HCT116 (cell line): ENCODE results near the gene FAM229A.
"Not testable (repeated sequence)": the region's sequence is repeated elsewhere in the genome, so short reads cannot be mapped to it uniquely, and the experiment has no call there.

Experiments used
- CTCF ChIP-seq, 3 experiments: fragments of 200-600 bp in 1 of 3; sonication (generic) in 1 of 3; IDR thresholded peaks in 2 of 3; conservative IDR thresholded peaks in 1 of 3; 2 replicates each; pipeline ENCODE4 v1.5.1; 2012 to 2017; ENCODE audit warnings: low read depth in 2 of 3, low read length in 2 of 3, antibody characterized with exemption in 1 of 3, borderline replicate concordance in 1 of 3, control low read depth in 1 of 3, mild to moderate bottlenecking in 1 of 3, mixed read lengths in 1 of 3, mixed run types in 1 of 3, moderate library complexity in 1 of 3; ENCODE audit not compliant: insufficient read depth in 1 of 3
- FOSL1 ChIP-seq: IDR thresholded peaks from 2 replicates; pipeline ENCODE4 v1.6.1; 2012; ENCODE audit warnings: low read depth
- POLR2A ChIP-seq: IDR thresholded peaks from 2 replicates; pipeline ENCODE4 v1.7.0; 2011; ENCODE audit warnings: borderline replicate concordance; ENCODE audit not compliant: insufficient read depth, insufficient read length; ENCODE audit errors: extremely low read depth
- POLR2AphosphoS5 ChIP-seq: IDR thresholded peaks from 2 replicates; pipeline ENCODE4 v1.6.1; 2011; ENCODE audit warnings: mild to moderate bottlenecking, low read depth, low read length, moderate library complexity
- RAD21 ChIP-seq: IDR thresholded peaks from 2 replicates; pipeline ENCODE4 v1.6.1; 2012; ENCODE audit warnings: low read depth, mild to moderate bottlenecking
- SIN3A ChIP-seq: IDR thresholded peaks from 2 replicates; pipeline ENCODE4 v1.6.1; 2012; ENCODE audit warnings: low read depth
- SP1 ChIP-seq: IDR thresholded peaks from 2 replicates; pipeline ENCODE4 v1.6.1; 2012; ENCODE audit warnings: low read depth
- SRF ChIP-seq: IDR thresholded peaks from 2 replicates; pipeline ENCODE4 v1.6.1; 2012; ENCODE audit warnings: low read depth
- YY1 ChIP-seq: IDR thresholded peaks from 2 replicates; pipeline ENCODE4 v1.6.1; 2011; ENCODE audit warnings: low read length, low read depth, moderate library complexity, mild to moderate bottlenecking; ENCODE audit not compliant: insufficient replicate concordance; ENCODE audit errors: extremely low read depth
- ZNF274 ChIP-seq: fragments of 200-500 bp; sonication (Bioruptor generic); IDR thresholded peaks from 2 replicates; pipeline ENCODE4 v1.6.1; 2014; ENCODE audit warnings: mild to moderate bottlenecking, low read depth, low read length, inconsistent platforms
- TF ChIP-seq, protein P1 (sequence below): IDR thresholded peaks from 2 replicates; pipeline ENCODE4 v1.6.1; 2012
- TF ChIP-seq, protein P2 (sequence below): IDR thresholded peaks from 2 replicates; pipeline ENCODE4 v1.6.1; 2012

DNA sequence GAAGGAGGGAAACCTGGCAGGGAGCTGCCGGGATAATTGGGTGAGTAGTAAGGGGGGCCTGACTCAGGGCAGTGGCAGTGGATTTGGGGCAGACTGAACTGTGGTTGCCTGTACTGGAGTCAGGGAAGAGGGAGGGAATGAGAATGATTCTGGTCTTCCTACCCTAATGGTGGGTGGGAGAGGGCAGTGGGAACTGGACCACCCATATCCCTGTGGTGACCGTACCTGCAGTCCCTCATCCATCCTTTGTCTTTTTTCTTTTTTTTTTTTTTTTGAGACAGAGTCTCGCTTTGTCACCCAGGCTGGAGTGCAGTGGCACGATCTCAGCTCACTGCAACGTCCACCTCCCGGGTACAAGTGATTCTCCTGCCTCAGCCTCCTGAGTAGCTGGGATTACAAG is 6.5 kb downstream of the FAM229A start:
- TF ChIP-seq SP1; CTCF (IDR thresholded peaks at IDR 0.05 in 2 of 3, conservative IDR thresholded peaks at IDR 0.05 in 1 of 3; ENCODE audit: borderline replicate concordance in 1 of 3, insufficient read depth in 1 of 3, low read depth in 2 of 3, low read length in 2 of 3); POLR2A; RAD21; ZNF274; FOSL1; POLR2AphosphoS5; SRF; SIN3A; YY1: not testable (repeated sequence)
- TF ChIP-seq, protein P1, sequence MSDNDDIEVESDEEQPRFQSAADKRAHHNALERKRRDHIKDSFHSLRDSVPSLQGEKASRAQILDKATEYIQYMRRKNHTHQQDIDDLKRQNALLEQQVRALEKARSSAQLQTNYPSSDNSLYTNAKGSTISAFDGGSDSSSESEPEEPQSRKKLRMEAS = not testable (repeated sequence)
- TF ChIP-seq, protein P2, sequence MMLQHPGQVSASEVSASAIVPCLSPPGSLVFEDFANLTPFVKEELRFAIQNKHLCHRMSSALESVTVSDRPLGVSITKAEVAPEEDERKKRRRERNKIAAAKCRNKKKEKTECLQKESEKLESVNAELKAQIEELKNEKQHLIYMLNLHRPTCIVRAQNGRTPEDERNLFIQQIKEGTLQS = not testable (repeated sequence)
